Bone marrow (tissue), 2 donors: Measurements from ENCODE around the gene FGL2.
"Not testable (repeated sequence)": the region's sequence is repeated elsewhere in the genome, so short reads cannot be mapped to it uniquely, and the experiment has no call there.

Source experiments
- DNase-seq, 2 donors: peaks; one replicate each; lab custom pipeline; 2025; lab: John Stamatoyannopoulos, UW

FGL2 gene

GRCh38 chr7:77199013-77199966 is at the start of gene FGL2:
TSS of gene FGL2 (minus strand) at chr7:77199819. CDS start at chr7:77199793, 26 bp downstream.
- peak in 1 of 2 donors; percentile 10 for DNase-seq

GRCh38 chr7:77248154-77248553 is 48.5 kb upstream of the FGL2 start:
- no peak for DNase-seq

- DNase-seq = peak; percentile 22 to 62
Observed at GRCh38 chr7:77247206-77247850, 47.7 kb upstream of the FGL2 start.

GRCh38 chr7:77246026-77246640 is 46.5 kb upstream of the FGL2 start:
- no peak for DNase-seq

GRCh38 chr7:77245015-77245755 is 45.6 kb upstream of the FGL2 start:
- DNase-seq = no peak

- no peak for DNase-seq
Observed at GRCh38 chr7:77244222-77244934, 44.8 kb upstream of the FGL2 start.

GRCh38 chr7:77242554-77242953 is 42.9 kb upstream of the FGL2 start:
- DNase-seq = no peak

- no peak for DNase-seq
Observed at GRCh38 chr7:77242068-77242467, 42.4 kb upstream of the FGL2 start.

- DNase-seq = no peak
Observed at GRCh38 chr7:77239471-77239870, 39.9 kb upstream of the FGL2 start.

- DNase-seq = no peak
Observed at GRCh38 chr7:77238703-77239136, 39.1 kb upstream of the FGL2 start.

GRCh38 chr7:77235276-77235675 is 35.7 kb upstream of the FGL2 start:
- no peak for DNase-seq

GRCh38 chr7:77232467-77232866 is 32.8 kb upstream of the FGL2 start:
- DNase-seq = no peak

GRCh38 chr7:77228795-77229194 is 29.2 kb upstream of the FGL2 start:
- DNase-seq = not testable (repeated sequence)

GRCh38 chr7:77226357-77226839 is 26.8 kb upstream of the FGL2 start:
- DNase-seq = no peak

GRCh38 chr7:77223261-77223660 is 23.6 kb upstream of the FGL2 start:
- no peak for DNase-seq

- no peak for DNase-seq
Observed at GRCh38 chr7:77222819-77223218, 23.2 kb upstream of the FGL2 start.

- no peak for DNase-seq
Observed at GRCh38 chr7:77222065-77222464, 22.4 kb upstream of the FGL2 start.

- not testable (repeated sequence) for DNase-seq
Observed at GRCh38 chr7:77219701-77220331, 20.2 kb upstream of the FGL2 start.

- DNase-seq = no peak
Observed at GRCh38 chr7:77217474-77218185, 18.0 kb upstream of the FGL2 start.
